D721Med (cell line): ENCODE data around the gene TCN1.
"Not testable (repeated sequence)": the region's sequence is repeated elsewhere in the genome, so short reads cannot be mapped to it uniquely, and the experiment has no call there.

Source experiments
- DNase-seq: peaks from one replicate; pipeline ENCODE4 v3.0.0; 2011; ENCODE audit warnings: low spot score; ENCODE audit not compliant: insufficient read length
- FAIRE-seq: peaks from 2 replicates; lab custom pipeline; 2011; peaks lifted over from hg19 to GRCh38; lab: Jason Lieb, UNC
- CTCF ChIP-seq: IDR thresholded peaks from 2 replicates; pipeline ENCODE4 v1.5.1; 2012; ENCODE audit warnings: mild to moderate bottlenecking, control low read depth; ENCODE audit not compliant: insufficient read depth; ENCODE audit errors: missing control alignments

The TCN1 gene

GRCh38 chr11:59857439-59858434 is 8.6 kb downstream of the TCN1 start:
- TF ChIP-seq CTCF = no peak
- DNase-seq (no peak), FAIRE-seq (no peak)

- no peak for TF ChIP-seq CTCF
- FAIRE-seq (no peak), DNase-seq (no peak)
These were observed 11.4 kb downstream of the TCN1 start for GRCh38 chr11:59854871-59855270.

GRCh38 chr11:59851416-59851815 is 14.9 kb downstream of the TCN1 start:
- not testable (repeated sequence) for FAIRE-seq, DNase-seq

GRCh38 chr11:59849551-59849950 is 16.7 kb downstream of the TCN1 start:
- FAIRE-seq, DNase-seq: not testable (repeated sequence)

GRCh38 chr11:59849129-59849528 is 17.2 kb downstream of the TCN1 start:
- no peak for TF ChIP-seq CTCF
- DNase-seq (no peak), FAIRE-seq (no peak)

- DNase-seq, FAIRE-seq: not testable (repeated sequence)
These were observed 17.8 kb downstream of the TCN1 start for GRCh38 chr11:59848439-59848838.

GRCh38 chr11:59847626-59848025 is 18.7 kb downstream of the TCN1 start:
- no peak for TF ChIP-seq CTCF
- FAIRE-seq (no peak), DNase-seq (no peak)

- FAIRE-seq (no peak), DNase-seq (no peak)
- no peak for TF ChIP-seq CTCF
These were observed 19.7 kb downstream of the TCN1 start for GRCh38 chr11:59846556-59846955.
